Testis (tissue), 2 donors: ENCODE measurements around the gene NUBPL.

Experiments used
- POLR2A ChIP-seq: fragments of 450-650 bp; IDR thresholded peaks from one replicate; pipeline ENCODE4 v1.6.1; 2017; ENCODE audit warnings: antibody characterized with exemption, mild to moderate bottlenecking, moderate library complexity
- TF ChIP-seq, protein P1 (sequence below), 3 experiments: fragments of 450-650 bp in 2 of 3; fragments of 200-600 bp in 1 of 3; sonication (generic) in 1 of 3; IDR thresholded peaks; one replicate each; pipeline ENCODE4 v1.5.1; 2016 to 2019; ENCODE audit warnings: antibody characterized with exemption in 3 of 3, mild to moderate bottlenecking in 2 of 3, moderate library complexity in 1 of 3

DNA sequence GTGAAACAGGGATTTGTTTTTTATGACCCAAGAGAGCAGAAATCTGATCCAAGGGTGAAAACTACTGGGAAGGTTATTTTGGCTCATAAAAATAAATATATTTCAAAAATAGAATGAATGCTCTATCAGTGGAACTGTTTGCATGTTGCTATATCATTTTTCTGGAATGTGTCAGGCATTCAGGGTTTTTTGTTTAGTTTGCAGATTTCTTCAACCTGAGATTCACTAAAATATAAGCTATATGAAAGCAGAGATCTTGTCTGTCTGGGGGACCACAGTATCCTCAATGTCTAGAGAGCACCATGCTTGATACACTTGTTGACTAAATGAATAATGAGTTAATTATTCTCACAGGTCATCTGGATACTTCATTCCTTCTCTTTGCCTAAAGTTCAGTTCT lies 165.1 kb downstream of the NUBPL start:
- TF ChIP-seq, protein P1, sequence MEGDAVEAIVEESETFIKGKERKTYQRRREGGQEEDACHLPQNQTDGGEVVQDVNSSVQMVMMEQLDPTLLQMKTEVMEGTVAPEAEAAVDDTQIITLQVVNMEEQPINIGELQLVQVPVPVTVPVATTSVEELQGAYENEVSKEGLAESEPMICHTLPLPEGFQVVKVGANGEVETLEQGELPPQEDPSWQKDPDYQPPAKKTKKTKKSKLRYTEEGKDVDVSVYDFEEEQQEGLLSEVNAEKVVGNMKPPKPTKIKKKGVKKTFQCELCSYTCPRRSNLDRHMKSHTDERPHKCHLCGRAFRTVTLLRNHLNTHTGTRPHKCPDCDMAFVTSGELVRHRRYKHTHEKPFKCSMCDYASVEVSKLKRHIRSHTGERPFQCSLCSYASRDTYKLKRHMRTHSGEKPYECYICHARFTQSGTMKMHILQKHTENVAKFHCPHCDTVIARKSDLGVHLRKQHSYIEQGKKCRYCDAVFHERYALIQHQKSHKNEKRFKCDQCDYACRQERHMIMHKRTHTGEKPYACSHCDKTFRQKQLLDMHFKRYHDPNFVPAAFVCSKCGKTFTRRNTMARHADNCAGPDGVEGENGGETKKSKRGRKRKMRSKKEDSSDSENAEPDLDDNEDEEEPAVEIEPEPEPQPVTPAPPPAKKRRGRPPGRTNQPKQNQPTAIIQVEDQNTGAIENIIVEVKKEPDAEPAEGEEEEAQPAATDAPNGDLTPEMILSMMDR (IDR thresholded peaks at IDR 0.05), result no peak
- TF ChIP-seq POLR2A, result no peak
